ENCODE measurements around the gene SULF2. TPM values are rescaled to one million over a fixed set of nuclear protein-coding genes. Genes with fewer than 3 reads are reported as not detected.

Gene SULF2
- total RNA-seq, 1 experiment from 2014 or later, result 82.2 TPM

GRCh38 chr20:47677635-47678453 lies 107.4 kb downstream of the SULF2 start:
- H3K9me3 Mint-ChIP-seq (ENCODE audit: unreplicated experiment), result no peaks in the 10 kb centered on the region
- BruUV-seq (replicated peaks), result no TSS peak
- POLR2A ChIA-PET, result interaction anchor here (0.6 to 1.3 kb wide), 4 partner anchors 85 to 942 kb away, joined by 3 to 4 read pairs (median 4); no protein-coding TSS in a partner anchor
- peak; percentile 95 for TF ChIP-seq CTCF (IDR thresholded peaks at IDR 0.05; ENCODE audit: unreplicated experiment)
- no peak overlapping the region for H3K27ac Mint-ChIP-seq (ENCODE audit: low read depth, unreplicated experiment)
- intact Hi-C loops (cut with micrococcal nuclease), result loop anchor here (1.0 to 5.0 kb wide), 3 partner anchors 104 to 943 kb away; no protein-coding TSS in a partner anchor
- no peaks in the 10 kb centered on the region for H3K4me1 Mint-ChIP-seq (ENCODE audit: insufficient read depth, unreplicated experiment)
- CTCF ChIA-PET, result interaction anchor here (0.5 to 6.2 kb wide), 41 partner anchors 9 to 1528 kb away, joined by 3 to 97 read pairs (median 4); no protein-coding TSS in a partner anchor
- peaks cover 32% of the 10 kb centered on the region for H3K36me3 Mint-ChIP-seq (ENCODE audit: insufficient read depth, unreplicated experiment)
- no peak overlapping the region for H3K4me3 Mint-ChIP-seq (ENCODE audit: unreplicated experiment)
- peak; percentile 60 for DNase-seq (ENCODE audit: unreplicated experiment)
- H3K27me3 Mint-ChIP-seq (ENCODE audit: insufficient read depth, unreplicated experiment), result no peaks in the 10 kb centered on the region

GRCh38 chr20:47676912-47677634 lies 108.2 kb downstream of the SULF2 start:
- CTCF ChIA-PET, result interaction anchor here (0.5 to 6.2 kb wide), 23 partner anchors 9 to 987 kb away, joined by 3 to 97 read pairs (median 4); no protein-coding TSS in a partner anchor

GRCh38 chr20:47676219-47676721 lies 109.0 kb downstream of the SULF2 start:
- CTCF ChIA-PET, result interaction anchor here (1.4 to 6.2 kb wide), 6 partner anchors 12 to 944 kb away, joined by 3 to 97 read pairs (median 31); no protein-coding TSS in a partner anchor
- no TSS peak for BruUV-seq (replicated peaks)
- no peaks in the 10 kb centered on the region for H3K9me3 Mint-ChIP-seq (ENCODE audit: unreplicated experiment)
- POLR2A ChIA-PET, result interaction anchor here (0.6 kb wide), 1 partner anchor 79 kb away, joined by 3 read pairs; no protein-coding TSS in a partner anchor
- no peak for DNase-seq (ENCODE audit: unreplicated experiment)
- peaks cover 39% of the 10 kb centered on the region for H3K36me3 Mint-ChIP-seq (ENCODE audit: insufficient read depth, unreplicated experiment)
- H3K27ac Mint-ChIP-seq (ENCODE audit: low read depth, unreplicated experiment), result no peak overlapping the region
- intact Hi-C loops (cut with micrococcal nuclease), result loop anchor here (5.0 kb wide), 1 partner anchor 106 kb away; no protein-coding TSS in a partner anchor
- H3K27me3 Mint-ChIP-seq (ENCODE audit: insufficient read depth, unreplicated experiment), result no peaks in the 10 kb centered on the region
- H3K4me3 Mint-ChIP-seq (ENCODE audit: unreplicated experiment), result no peak overlapping the region
- TF ChIP-seq CTCF (IDR thresholded peaks at IDR 0.05; ENCODE audit: unreplicated experiment), result no peak
- no peaks in the 10 kb centered on the region for H3K4me1 Mint-ChIP-seq (ENCODE audit: insufficient read depth, unreplicated experiment)

More at GRCh38 chr20:47676912-47677634, 108.2 kb downstream of the SULF2 start:
- Mint-ChIP-seq H3K4me1 (ENCODE audit: insufficient read depth, unreplicated experiment) (no peaks in the 10 kb centered on the region), H3K27me3 (ENCODE audit: insufficient read depth, unreplicated experiment) (no peaks in the 10 kb centered on the region), H3K27ac (ENCODE audit: low read depth, unreplicated experiment) (no peak overlapping the region), H3K4me3 (ENCODE audit: unreplicated experiment) (no peak overlapping the region), H3K36me3 (ENCODE audit: insufficient read depth, unreplicated experiment) (peaks cover 33% of the 10 kb centered on the region), H3K9me3 (ENCODE audit: unreplicated experiment) (no peaks in the 10 kb centered on the region)
- no TSS peak for BruUV-seq (replicated peaks)
- no peak for DNase-seq (ENCODE audit: unreplicated experiment)
- intact Hi-C loops (cut with micrococcal nuclease), result loop anchor here (5.0 kb wide), 1 partner anchor 105 kb away; no protein-coding TSS in a partner anchor
- POLR2A ChIA-PET, result interaction anchor here (0.6 kb wide), 2 partner anchors 78 to 86 kb away, joined by 3 read pairs; no protein-coding TSS in a partner anchor
- no peak for TF ChIP-seq CTCF (IDR thresholded peaks at IDR 0.05; ENCODE audit: unreplicated experiment)
